ENCODE results near the gene CCDC7.

GRCh38 chr10:32511599-32511998 is 65.7 kb downstream of the CCDC7 start:
- TF ChIP-seq SIN3A (IDR thresholded peaks at IDR 0.05; ENCODE audit: borderline replicate concordance, low read depth, low read length) (no peak), CTCF (IDR thresholded peaks at IDR 0.05) (no peak), USF1 (IDR thresholded peaks at IDR 0.05; ENCODE audit: borderline replicate concordance, low read depth) (no peak), USF2 (IDR thresholded peaks at IDR 0.05; ENCODE audit: borderline replicate concordance, low read depth, low read length) (no peak), REST (IDR thresholded peaks at IDR 0.05; ENCODE audit: low read depth, low read length) (no peak), GATA2 (CRISPR knock-in tag; IDR thresholded peaks at IDR 0.05) (no peak), YY1 (IDR thresholded peaks at IDR 0.05; ENCODE audit: low read depth) (no peak), TCF12 (IDR thresholded peaks at IDR 0.05) (no peak)

Data from SK-N-SH (cell line).